ENCODE data around the gene TBC1D22B. TPM values are rescaled to one million over a fixed set of nuclear protein-coding genes. Genes with fewer than 3 reads are reported as not detected.

The TBC1D22B gene
- total and polyA plus RNA-seq, 9 of the 15 experiments (the other 6 are each of a cell fraction or from before 2014, with no cell fraction given): 4.8 to 24.2 (median 13.5) TPM

GRCh38 chr6:37210313-37210968 lies 47.1 kb upstream of the TBC1D22B start (continued):
- TF ChIP-seq CREB3 (tag; conservative IDR thresholded peaks at IDR 0.05; ENCODE audit: low read depth) (no peak), NFATC3 (IDR thresholded peaks at IDR 0.05) (peak; percentile 70; the same call in 1 of the 2 replicates), SMARCC2 (IDR thresholded peaks at IDR 0.05; ENCODE audit: low read depth) (no peak), CCNT2 (IDR thresholded peaks at IDR 0.05; ENCODE audit: borderline replicate concordance, extremely low read depth, insufficient read length, low read depth, low read length) (no peak), TRIM25 (IDR thresholded peaks at IDR 0.05; ENCODE audit: borderline replicate concordance) (no peak), ZNF57 (CRISPR knock-in tag; IDR thresholded peaks at IDR 0.05) (no peak), SRSF3 (IDR thresholded peaks at IDR 0.05; ENCODE audit: insufficient read depth, low read length) (no peak), ZNF282 (CRISPR knock-in tag; IDR thresholded peaks at IDR 0.05) (no peak), RBBP5 (IDR thresholded peaks at IDR 0.05; ENCODE audit: borderline replicate concordance, insufficient read depth, low read length, poor library complexity, severe bottlenecking) (no peak), ARID1B (IDR thresholded peaks at IDR 0.05) (peak; percentile 63), TCF7L2 (IDR thresholded peaks at IDR 0.05; ENCODE audit: low read depth, low read length) (no peak), SRSF9 (IDR thresholded peaks at IDR 0.05; ENCODE audit: borderline replicate concordance, low read depth, low read length) (no peak), NCOA4 (IDR thresholded peaks at IDR 0.05; ENCODE audit: partially characterized antibody) (no peak), ZBTB5 (IDR thresholded peaks at IDR 0.05) (no peak), NRF1 (conservative IDR thresholded peaks at IDR 0.05 in 1 of 2, IDR thresholded peaks at IDR 0.05 in 1 of 2) (0 out of 4 replicates have a peak, but pooled peaks of 1 of the 2 experiments have one; percentile 13)
